SU-DHL-6 (cell line): ENCODE measurements around the gene CEACAM16.
"Not testable (repeated sequence)": the region's sequence is repeated elsewhere in the genome, so short reads cannot be mapped to it uniquely, and the experiment has no call there.

ENCODE experiments used
- H2AFZ ChIP-seq: fragments of 200-600 bp; sonication (generic); 2 replicates; pipeline ENCODE4 v1.6.1; 2014; ENCODE audit warnings: low read depth, mild to moderate bottlenecking, moderate library complexity, mixed read lengths, antibody characterized with exemption, low read length; ENCODE audit not compliant: severe bottlenecking
- H3F3A ChIP-seq: fragments of 200-600 bp; shearing (Covaris generic); 2 replicates; pipeline ENCODE4 v1.6.0; 2016; ENCODE audit warnings: antibody characterized with exemption, mild to moderate bottlenecking; ENCODE audit not compliant: insufficient read depth
- H3K27ac ChIP-seq: fragments of 200-600 bp; sonication (generic); 2 replicates; pipeline ENCODE4 v1.5.1; 2016; ENCODE audit warnings: low read depth, mild to moderate bottlenecking, low read length, moderate library complexity, mixed read lengths
- H3K27me3 ChIP-seq: fragments of 200-600 bp; sonication (generic), shearing (Covaris generic); 2 replicates; pipeline ENCODE4 v1.6.0; 2014; ENCODE audit warnings: mild to moderate bottlenecking, low read length
- H3K36me3 ChIP-seq: fragments of 200-600 bp; sonication (generic); 2 replicates; pipeline ENCODE4 v1.6.1; 2014; ENCODE audit warnings: mild to moderate bottlenecking, low read length, mixed read lengths
- H3K4me2 ChIP-seq: fragments of 300-600, 200-600 bp; shearing (Covaris generic), sonication (generic); 2 replicates; pipeline ENCODE4 v1.6.0; 2014; ENCODE audit warnings: low read length, low read depth, mild to moderate bottlenecking; ENCODE audit not compliant: poor library complexity, severe bottlenecking
- H3K4me3 ChIP-seq: fragments of 200-600 bp; sonication (generic); 2 replicates; pipeline ENCODE4 v1.5.1; 2014; ENCODE audit warnings: antibody characterized with exemption, low read length, mild to moderate bottlenecking, mixed read lengths; ENCODE audit not compliant: insufficient read depth, poor library complexity, severe bottlenecking
- H3K79me2 ChIP-seq: fragments of 200-600 bp; sonication (generic); 2 replicates; pipeline ENCODE4 v1.6.1; 2014; ENCODE audit warnings: mild to moderate bottlenecking, low read length, moderate library complexity; ENCODE audit not compliant: insufficient read depth
- H3K9ac ChIP-seq: fragments of 200-600 bp; sonication (generic); 2 replicates; pipeline ENCODE4 v1.7.0; 2014; ENCODE audit warnings: mild to moderate bottlenecking, low read length
- H3K9me2 ChIP-seq: fragments of 200-600 bp; sonication (generic); replicated peaks from 2 replicates; pipeline ENCODE4 v1.6.1; 2014; ENCODE audit warnings: low read length; ENCODE audit not compliant: insufficient read depth
- H3K9me3 ChIP-seq: fragments of 200-600 bp; sonication (generic); 2 replicates; pipeline ENCODE4 v1.6.1; 2014; ENCODE audit warnings: low read length, mixed read lengths; ENCODE audit not compliant: insufficient read depth
- H4K20me1 ChIP-seq: fragments of 200-600 bp; sonication (generic); 2 replicates; pipeline ENCODE4 v1.6.1; 2014; ENCODE audit warnings: low read depth, mild to moderate bottlenecking, antibody characterized with exemption, low read length, moderate library complexity, mixed read lengths
- CTCF ChIP-seq: fragments of 200-600 bp; sonication (generic); IDR thresholded peaks from one replicate; pipeline ENCODE4 v1.5.1; 2017; ENCODE audit warnings: antibody characterized with exemption, mild to moderate bottlenecking, low read length, moderate library complexity; ENCODE audit not compliant: insufficient read depth, poor library complexity, severe bottlenecking
- EZH2phosphoT487 ChIP-seq: fragments of 200-600 bp; sonication (generic), shearing (Covaris generic); conservative IDR thresholded peaks from 2 replicates; pipeline ENCODE4 v1.6.1; 2018; ENCODE audit warnings: mild to moderate bottlenecking, antibody characterized with exemption, low read length, moderate library complexity, mixed read lengths

The CEACAM16 gene

DNA sequence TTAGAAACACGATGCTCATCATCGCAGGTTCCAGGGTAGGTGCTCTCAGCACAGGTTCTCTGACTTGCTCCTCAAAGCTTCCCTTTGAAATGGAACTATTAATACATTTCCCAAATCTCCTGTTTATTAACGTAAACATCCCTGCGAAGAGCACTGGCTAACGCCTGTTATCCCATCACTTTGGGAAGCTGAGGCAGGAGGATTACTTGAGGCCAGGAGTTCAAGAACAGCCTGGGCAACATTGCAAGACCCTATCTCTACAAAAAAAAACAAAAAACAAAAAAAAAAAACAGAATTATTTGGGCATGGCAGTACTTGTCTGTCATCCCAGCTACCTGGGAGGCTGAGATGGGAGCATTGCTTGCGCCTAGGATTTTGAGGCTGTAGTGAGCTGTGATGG is 18.7 kb downstream of the CEACAM16 start:
- no peaks in the 10 kb centered on the region for H3K27me3 ChIP-seq
- no peak for TF ChIP-seq CTCF
- H3K9ac ChIP-seq = no peak overlapping the region
- no peak overlapping the region for H3K27ac ChIP-seq
- H3K9me2 ChIP-seq = no peaks in the 10 kb centered on the region
- no peaks in the 10 kb centered on the region for H3F3A ChIP-seq
- H3K79me2 ChIP-seq = no peaks in the 10 kb centered on the region
- H3K4me2 ChIP-seq = no peak overlapping the region
- no peaks in the 10 kb centered on the region for H4K20me1 ChIP-seq
- no peaks in the 10 kb centered on the region for H3K36me3 ChIP-seq
- peaks cover 7% of the 10 kb centered on the region; the same call in 1 of the 2 replicates for H3K9me3 ChIP-seq
- H2AFZ ChIP-seq = no peak overlapping the region
- H3K4me3 ChIP-seq = no peak overlapping the region

GRCh38 chr19:44718441-44719261 is 19.7 kb downstream of the CEACAM16 start:
- Histone ChIP-seq H3K36me3 (no peaks in the 10 kb centered on the region), H3K79me2 (no peaks in the 10 kb centered on the region), H3F3A (no peaks in the 10 kb centered on the region), H3K27ac (no peak overlapping the region), H3K9me3 (peaks cover 7% of the 10 kb centered on the region; the same call in 1 of the 2 replicates), H4K20me1 (no peaks in the 10 kb centered on the region), H3K4me2 (no peak overlapping the region), H3K9ac (no peak overlapping the region), H3K4me3 (no peak overlapping the region), H2AFZ (no peak overlapping the region), H3K9me2 (no peaks in the 10 kb centered on the region), H3K27me3 (no peaks in the 10 kb centered on the region)
- TF ChIP-seq EZH2phosphoT487 = no peak
- no peak for TF ChIP-seq CTCF

- Histone ChIP-seq H2AFZ (no peak overlapping the region), H3K4me2 (no peak overlapping the region), H3F3A (no peaks in the 10 kb centered on the region), H3K36me3 (no peaks in the 10 kb centered on the region), H3K4me3 (no peak overlapping the region), H3K79me2 (no peaks in the 10 kb centered on the region), H3K9me2 (no peaks in the 10 kb centered on the region), H3K27me3 (no peaks in the 10 kb centered on the region), H4K20me1 (no peaks in the 10 kb centered on the region), H3K9me3 (peaks cover 7% of the 10 kb centered on the region; the same call in 1 of the 2 replicates), H3K27ac (no peak overlapping the region), H3K9ac (no peak overlapping the region)
- TF ChIP-seq EZH2phosphoT487 (no peak), CTCF (no peak)
These were observed 20.3 kb downstream of the CEACAM16 start for GRCh38 chr19:44719262-44719701.

DNA sequence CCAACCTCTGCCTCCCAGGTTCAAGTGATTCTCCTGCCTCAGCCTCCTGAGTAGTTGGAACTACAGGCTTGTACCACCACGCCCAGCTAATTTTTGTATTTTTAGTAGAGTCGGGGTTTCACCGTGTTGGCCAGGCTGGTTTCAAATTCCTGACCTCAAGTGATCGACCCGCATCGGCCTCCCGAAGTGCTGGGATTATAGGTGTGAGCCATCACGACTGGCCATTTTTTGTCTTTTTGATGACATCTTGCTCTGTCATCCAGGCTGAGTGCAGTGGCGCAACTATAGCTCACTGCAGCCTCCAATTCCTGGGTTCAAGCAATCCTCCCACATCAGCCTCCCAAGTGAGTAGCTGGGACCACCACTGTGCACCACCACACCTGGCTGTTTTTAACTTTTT is 21.4 kb downstream of the CEACAM16 start:
- H3K9me2 ChIP-seq, H3K4me3 ChIP-seq, H3K36me3 ChIP-seq, H3K27ac ChIP-seq, H3K27me3 ChIP-seq, H3K79me2 ChIP-seq, H3K9ac ChIP-seq, H2AFZ ChIP-seq, H4K20me1 ChIP-seq, H3F3A ChIP-seq, H3K9me3 ChIP-seq, H3K4me2 ChIP-seq: not testable (repeated sequence)
